Kidney (tissue), 14 donors: ENCODE measurements around the gene MAPKAP1. TPM values are rescaled to one million over a fixed set of nuclear protein-coding genes. Genes with fewer than 3 reads are reported as not detected.

Source experiments
- DNase-seq, 5 donors: peaks; one replicate each; pipeline ENCODE4 v3.0.0-alpha.2; 2013 to 2020
- FAIRE-seq: peaks from 2 replicates; lab custom pipeline; 2012; peaks lifted over from hg19 to GRCh38; lab: Jason Lieb, UNC
- H3K27ac ChIP-seq, 2 donors: one replicate each; pipeline ENCODE4 v1.7.0; 2013; ENCODE audit warnings: low read depth in 2 of 2, low read length in 2 of 2, inconsistent platforms in 1 of 2
- H3K27me3 ChIP-seq: one replicate; pipeline ENCODE4 v1.7.1; 2013; ENCODE audit warnings: low read length, inconsistent platforms; ENCODE audit not compliant: control insufficient read depth, insufficient read depth
- H3K36me3 ChIP-seq, 3 donors: one replicate each; pipeline versions ENCODE4 v1.7.0 to v1.7.1; 2013; ENCODE audit warnings: low read length in 3 of 3, control low read depth in 1 of 3, inconsistent platforms in 1 of 3; ENCODE audit not compliant: insufficient read depth in 3 of 3, control insufficient read depth in 2 of 3
- H3K4me1 ChIP-seq, 3 donors: one replicate each; pipeline versions ENCODE4 v1.7.0 to v1.7.1; 2013; ENCODE audit warnings: low read length in 3 of 3, inconsistent platforms in 1 of 3, low read depth in 1 of 3; ENCODE audit not compliant: control insufficient read depth in 2 of 3, insufficient read depth in 2 of 3
- H3K4me3 ChIP-seq, 3 donors: one replicate each; pipeline versions ENCODE4 v1.7.0 to v1.8.1; 2013; ENCODE audit warnings: low read length in 3 of 3, control low read depth in 1 of 3, inconsistent platforms in 1 of 3
- H3K9ac ChIP-seq, 3 donors: one replicate each; pipeline versions ENCODE4 v1.7.0 to v1.7.1; 2013; ENCODE audit warnings: low read length in 3 of 3, control low read depth in 1 of 3, inconsistent platforms in 1 of 3
- H3K9me3 ChIP-seq, 3 donors: one replicate each; pipeline versions ENCODE4 v1.7.0 to v1.7.1; 2013; ENCODE audit warnings: low read length in 3 of 3, control low read depth in 1 of 3, inconsistent platforms in 1 of 3; ENCODE audit not compliant: control insufficient read depth in 2 of 3, insufficient read depth in 1 of 3
- CTCF ChIP-seq: IDR thresholded peaks from 3 replicates; pipeline ENCODE4 v1.5.1; 2012; ENCODE audit warnings: mild to moderate bottlenecking, moderate library complexity, borderline replicate concordance; ENCODE audit not compliant: insufficient read depth; ENCODE audit errors: extremely low read depth
- intact Hi-C: fragments of 100-400 bp; cut with DNase I; formaldehyde crosslinking; loops from one replicate; pipeline ENCODE4 v1.11.1; 2022
- polyA plus RNA-seq: library from polyadenylated mRNA; stranded (reverse); fragments of 350-450 nt; fragmentation: Illumina TruSeq; extraction: RNeasy Lipid Tissue Mini Kit (QIAGEN cat#74804); gene quantifications from one replicate; pipeline ENCODE4 v1.2.3, GENCODE V29; 2014; ENCODE audit warnings: low read depth, low replicate concordance; ENCODE audit not compliant: insufficient read depth
- total RNA-seq: library from RNA; stranded (reverse); fragmentation: NEBNext Ultra II Directional; extraction: Animal tissue kit (Norgen Biotek cat#: 25700); gene quantifications from one replicate; pipeline ENCODE4 v1.2.1, GENCODE V29; 2021
- donor health status: control.
- donor health status: control.
- donor health status: control.
- donor health status: control.
- donor health status: control.
- donor health status: DM: yes; HTN: yes; CAD: no.
- donor health status: Normal renal cell carcinoma (clear cell type).

Gene MAPKAP1
- total and polyA plus RNA-seq, 2 donors from 2014 or later: 70.5 to 99.4 TPM

GRCh38 chr9:125681086-125681622 lies 25.9 kb downstream of the MAPKAP1 start:
- peak in 1 of 5 donors; percentile 4 for DNase-seq
- no peaks in the 10 kb centered on the region for H3K27me3 ChIP-seq
- no peak overlapping the region for H3K4me3 ChIP-seq
- H3K9me3 ChIP-seq: no peaks in the 10 kb centered on the region
- no peak overlapping the region for H3K9ac ChIP-seq
- H3K27ac ChIP-seq: no peak overlapping the region
- peaks cover 0 to 2% (median 0%) of the 10 kb centered on the region in 3 donors for H3K4me1 ChIP-seq
- intact Hi-C loops: no loop called here
- TF ChIP-seq CTCF: no peak
- H3K36me3 ChIP-seq: peaks cover 0 to 2% (median 0%) of the 10 kb centered on the region in 3 donors
- FAIRE-seq: no peak

GRCh38 chr9:125680445-125680844 lies 26.6 kb downstream of the MAPKAP1 start:
- Histone ChIP-seq H3K4me3 (no peak overlapping the region), H3K9ac (no peak overlapping the region), H3K27ac (no peak overlapping the region), H3K9me3 (no peaks in the 10 kb centered on the region), H3K27me3 (no peaks in the 10 kb centered on the region), H3K36me3 (no peaks in the 10 kb centered on the region), H3K4me1 (peaks cover 0 to 2% (median 0%) of the 10 kb centered on the region in 3 donors)
- no peak for DNase-seq
- no peak for TF ChIP-seq CTCF
- no peak for FAIRE-seq
- intact Hi-C loops: no loop called here

- Histone ChIP-seq H3K27ac (no peak overlapping the region), H3K9ac (no peak overlapping the region), H3K9me3 (no peaks in the 10 kb centered on the region), H3K4me3 (no peak overlapping the region), H3K36me3 (no peaks in the 10 kb centered on the region), H3K4me1 (peaks cover 0 to 2% (median 2%) of the 10 kb centered on the region in 3 donors), H3K27me3 (no peaks in the 10 kb centered on the region)
- intact Hi-C loops: no loop called here
- FAIRE-seq (no peak), DNase-seq (peak in 2 of 5 donors; percentile 35 to 47)
- no peak for TF ChIP-seq CTCF
Measured at GRCh38 chr9:125679597-125680189, 27.3 kb downstream of the MAPKAP1 start.
